Muscle of leg (tissue), 11 donors: ENCODE measurements around the gene KNOP1. TPM values are rescaled to one million over a fixed set of nuclear protein-coding genes. Genes with fewer than 3 reads are reported as not detected.
A peak's percentile ranks its signal among the peaks of the same experiment; 100 is the strongest.

ENCODE experiments used
- DNase-seq: peaks from one replicate; pipeline ENCODE4 v3.0.0; 2013
- H3K27ac ChIP-seq: one replicate; pipeline ENCODE4 v1.5.1; 2013; ENCODE audit warnings: mild to moderate bottlenecking, low read length, control low read depth
- H3K27me3 ChIP-seq: one replicate; pipeline ENCODE4 v1.6.1; 2013; ENCODE audit warnings: low read length; ENCODE audit not compliant: control insufficient read depth, insufficient read depth
- H3K36me3 ChIP-seq: one replicate; pipeline ENCODE4 v1.6.1; 2013; ENCODE audit warnings: low read length; ENCODE audit not compliant: control insufficient read depth, insufficient read depth
- H3K4me1 ChIP-seq: one replicate; pipeline ENCODE4 v1.6.1; 2013; ENCODE audit warnings: low read length; ENCODE audit not compliant: control insufficient read depth, insufficient read depth
- H3K4me3 ChIP-seq: one replicate; pipeline ENCODE4 v1.5.1; 2013; ENCODE audit warnings: low read length, control low read depth
- H3K9me3 ChIP-seq: replicated peaks from 2 replicates; pipeline ENCODE4 v1.6.1; 2013; ENCODE audit warnings: low read depth, low read length; ENCODE audit not compliant: control insufficient read depth
- WGBS: methylation state at CpG from one replicate; pipeline ENCODE4 v1.1.5; 2013; ENCODE audit warnings: missing lambda C conversion rate; ENCODE audit not compliant: insufficient coverage; 5-methylcytosine and 5-hydroxymethylcytosine counted together
- polyA plus RNA-seq, 8 donors: library from polyadenylated mRNA; unstranded; fragments of 120-200 nt; gene quantifications; one replicate each; pipeline versions ENCODE4 v1.2.1 to v1.2.3, GENCODE V29; 2013; ENCODE audit warnings: inconsistent platforms in 1 of 8, low replicate concordance in 1 of 8; ENCODE audit not compliant: insufficient read length in 8 of 8, insufficient read depth in 1 of 8
- total RNA-seq: library from RNA; stranded (reverse); fragments of 120-200 nt; gene quantifications from one replicate; pipeline ENCODE4 v1.2.4, GENCODE V29; 2013

KNOP1 gene
- total and polyA plus RNA-seq, 9 donors: 22.3 to 40.2 (median 23.5) TPM

- Histone ChIP-seq H3K36me3 (peaks cover 54% of the 10 kb centered on the region), H3K9me3 (no peaks in the 10 kb centered on the region), H3K27me3 (no peaks in the 10 kb centered on the region), H3K4me3 (no peak overlapping the region), H3K27ac (no peak overlapping the region), H3K4me1 (peaks cover 17% of the 10 kb centered on the region)
- no peak for DNase-seq
- WGBS: 94% methylated on average over 6 of the region's 8 CpGs
Measured at GRCh38 chr16:19699472-19699871, 18.6 kb downstream of the KNOP1 start.

GRCh38 chr16:19698480-19699465 lies 19.3 kb downstream of the KNOP1 start:
- Histone ChIP-seq H3K4me1 (peaks cover 17% of the 10 kb centered on the region), H3K27ac (no peak overlapping the region), H3K27me3 (no peaks in the 10 kb centered on the region), H3K4me3 (no peak overlapping the region), H3K9me3 (no peaks in the 10 kb centered on the region), H3K36me3 (peaks cover 47% of the 10 kb centered on the region)
- WGBS: 78% methylated on average over 14 of the region's 19 CpGs
- DNase-seq: no peak

GRCh38 chr16:19697756-19698318 lies 20.2 kb downstream of the KNOP1 start:
- no peaks in the 10 kb centered on the region for H3K9me3 ChIP-seq
- DNase-seq: no peak
- H3K27me3 ChIP-seq: no peaks in the 10 kb centered on the region
- no peak overlapping the region for H3K4me3 ChIP-seq
- H3K27ac ChIP-seq: no peak overlapping the region
- WGBS: 95% methylated on average over 6 of the region's 8 CpGs
- peaks cover 42% of the 10 kb centered on the region for H3K36me3 ChIP-seq
- peaks cover 17% of the 10 kb centered on the region for H3K4me1 ChIP-seq

GRCh38 chr16:19696961-19697360 lies 21.1 kb downstream of the KNOP1 start:
- Histone ChIP-seq H3K9me3 (no peaks in the 10 kb centered on the region), H3K27ac (peak overlapping the region; percentile 81), H3K27me3 (no peaks in the 10 kb centered on the region), H3K4me3 (no peak overlapping the region), H3K36me3 (peaks cover 44% of the 10 kb centered on the region), H3K4me1 (peaks cover 17% of the 10 kb centered on the region)
- no peak for DNase-seq
- 97% methylated on average over 12 of the region's 15 CpGs for WGBS

GRCh38 chr16:19696328-19696727 lies 21.7 kb downstream of the KNOP1 start:
- Histone ChIP-seq H3K9me3 (no peaks in the 10 kb centered on the region), H3K4me3 (no peak overlapping the region), H3K27me3 (no peaks in the 10 kb centered on the region), H3K4me1 (peaks cover 17% of the 10 kb centered on the region), H3K36me3 (peaks cover 46% of the 10 kb centered on the region), H3K27ac (peak overlapping the region; percentile 81)
- peak; percentile 86 for DNase-seq
- WGBS: 10% methylated on average over 2 of the region's 10 CpGs

- Histone ChIP-seq H3K9me3 (no peaks in the 10 kb centered on the region), H3K4me3 (no peak overlapping the region), H3K36me3 (peaks cover 52% of the 10 kb centered on the region), H3K27me3 (no peaks in the 10 kb centered on the region), H3K27ac (no peak overlapping the region), H3K4me1 (peaks cover 27% of the 10 kb centered on the region)
- no peak for DNase-seq
- WGBS: 100% methylated on average over 2 of the region's 8 CpGs
Measured at GRCh38 chr16:19694989-19695388, 23.0 kb downstream of the KNOP1 start.

- H3K36me3 ChIP-seq: peaks cover 45% of the 10 kb centered on the region
- no peak overlapping the region for H3K27ac ChIP-seq
- DNase-seq: peak; percentile 32
- peaks cover 32% of the 10 kb centered on the region for H3K4me1 ChIP-seq
- no peaks in the 10 kb centered on the region for H3K27me3 ChIP-seq
- 66% methylated on average over 12 of the region's 14 CpGs for WGBS
- H3K9me3 ChIP-seq: no peaks in the 10 kb centered on the region
- H3K4me3 ChIP-seq: no peak overlapping the region
Measured at GRCh38 chr16:19691161-19691711, 26.8 kb downstream of the KNOP1 start.

- Histone ChIP-seq H3K4me1 (peaks cover 39% of the 10 kb centered on the region), H3K36me3 (peaks cover 55% of the 10 kb centered on the region), H3K27me3 (no peaks in the 10 kb centered on the region), H3K27ac (peak overlapping the region; percentile 42), H3K9me3 (no peaks in the 10 kb centered on the region), H3K4me3 (no peak overlapping the region)
- 39% methylated on average over 3 of the region's 4 CpGs for whole genome bisulfite sequencing
- peak; percentile 48 for DNase-seq
Measured at GRCh38 chr16:19690196-19690595, 27.8 kb downstream of the KNOP1 start.

- Histone ChIP-seq H3K4me3 (no peak overlapping the region), H3K27ac (no peak overlapping the region), H3K9me3 (no peaks in the 10 kb centered on the region), H3K36me3 (peaks cover 55% of the 10 kb centered on the region), H3K27me3 (no peaks in the 10 kb centered on the region), H3K4me1 (peaks cover 39% of the 10 kb centered on the region)
- WGBS: 96% methylated on average over 4 of the region's 5 CpGs
- DNase-seq: no peak
Measured at GRCh38 chr16:19689342-19689741, 28.7 kb downstream of the KNOP1 start.

GRCh38 chr16:19688396-19689024 lies 29.5 kb downstream of the KNOP1 start:
- no peak overlapping the region for H3K4me3 ChIP-seq
- peak overlapping the region; percentile 42 for H3K27ac ChIP-seq
- 89% methylated on average over 17 of the region's 18 CpGs for WGBS
- DNase-seq: no peak
- H3K9me3 ChIP-seq: peaks cover under 1% of the 10 kb centered on the region
- peaks cover 63% of the 10 kb centered on the region for H3K36me3 ChIP-seq
- H3K27me3 ChIP-seq: no peaks in the 10 kb centered on the region
- H3K4me1 ChIP-seq: peaks cover 39% of the 10 kb centered on the region
